Measurements from ENCODE around the gene MED12L.

Gene MED12L

DNA sequence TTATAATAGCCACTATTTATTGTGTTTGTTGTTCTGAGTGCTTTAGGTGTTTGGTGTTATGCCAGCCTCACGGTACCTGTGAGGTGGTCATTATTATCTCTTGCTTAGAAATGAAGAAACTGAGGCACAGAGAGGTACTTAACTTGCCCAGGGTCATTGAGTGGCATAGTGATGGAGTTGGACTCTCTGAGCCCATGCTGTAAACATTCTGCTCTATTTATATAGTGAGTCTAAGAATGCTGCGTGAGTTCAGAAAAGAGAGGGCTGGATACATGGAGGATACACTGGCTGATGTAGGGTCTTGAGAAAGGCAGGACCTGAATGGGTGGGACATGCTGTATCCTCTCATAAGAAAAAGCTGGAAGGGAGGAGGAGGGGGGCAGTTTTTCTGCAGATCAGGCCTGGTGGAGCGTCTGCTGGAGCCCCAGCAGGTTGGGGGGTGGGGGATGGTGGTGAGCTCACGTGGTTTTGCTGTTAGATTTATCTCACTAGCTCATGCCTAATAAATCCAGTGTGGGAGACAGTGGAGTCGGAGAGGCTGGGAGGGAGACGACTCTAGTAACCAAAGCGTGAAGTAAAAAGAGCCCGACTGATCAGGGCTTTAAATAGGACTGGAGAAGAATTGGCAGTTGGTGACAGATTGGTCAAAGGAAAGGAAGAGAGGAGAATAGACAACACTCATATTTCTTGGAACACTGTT lies 16.0 kb downstream of the MED12L start:
- DNase-seq (ENCODE audit: low read depth, low spot score): no peak
- TF ChIP-seq, protein P1, sequence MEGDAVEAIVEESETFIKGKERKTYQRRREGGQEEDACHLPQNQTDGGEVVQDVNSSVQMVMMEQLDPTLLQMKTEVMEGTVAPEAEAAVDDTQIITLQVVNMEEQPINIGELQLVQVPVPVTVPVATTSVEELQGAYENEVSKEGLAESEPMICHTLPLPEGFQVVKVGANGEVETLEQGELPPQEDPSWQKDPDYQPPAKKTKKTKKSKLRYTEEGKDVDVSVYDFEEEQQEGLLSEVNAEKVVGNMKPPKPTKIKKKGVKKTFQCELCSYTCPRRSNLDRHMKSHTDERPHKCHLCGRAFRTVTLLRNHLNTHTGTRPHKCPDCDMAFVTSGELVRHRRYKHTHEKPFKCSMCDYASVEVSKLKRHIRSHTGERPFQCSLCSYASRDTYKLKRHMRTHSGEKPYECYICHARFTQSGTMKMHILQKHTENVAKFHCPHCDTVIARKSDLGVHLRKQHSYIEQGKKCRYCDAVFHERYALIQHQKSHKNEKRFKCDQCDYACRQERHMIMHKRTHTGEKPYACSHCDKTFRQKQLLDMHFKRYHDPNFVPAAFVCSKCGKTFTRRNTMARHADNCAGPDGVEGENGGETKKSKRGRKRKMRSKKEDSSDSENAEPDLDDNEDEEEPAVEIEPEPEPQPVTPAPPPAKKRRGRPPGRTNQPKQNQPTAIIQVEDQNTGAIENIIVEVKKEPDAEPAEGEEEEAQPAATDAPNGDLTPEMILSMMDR (IDR thresholded peaks at IDR 0.05; ENCODE audit: low read depth, low read length): no peak
- H3K4me3 ChIP-seq (ENCODE audit: low read depth, low read length): no peak overlapping the region
- in situ Hi-C loops (cut with HindIII; ENCODE audit: low sequenced_read_pairs): no loop called here

DNA sequence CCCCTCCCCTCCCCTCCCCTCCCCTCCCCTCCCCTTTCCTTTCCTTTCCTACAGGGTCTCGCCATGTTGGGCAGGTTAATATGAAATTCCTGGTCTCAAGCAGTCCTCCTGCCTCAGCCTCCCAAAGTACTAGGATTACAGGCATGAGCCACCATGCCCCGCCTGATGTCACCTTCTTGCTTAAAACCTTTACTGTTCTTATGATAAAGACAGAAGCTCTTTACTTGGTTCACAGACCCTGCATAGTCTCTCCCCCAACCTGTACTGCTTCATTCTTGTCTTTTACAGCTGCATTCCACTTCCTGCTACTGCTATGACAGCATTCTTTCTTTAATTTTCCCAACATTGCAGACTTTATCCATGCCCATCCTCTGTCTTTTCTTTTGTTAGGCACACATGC lies 20.8 kb downstream of the MED12L start:
- in situ Hi-C loops (cut with HindIII; ENCODE audit: low sequenced_read_pairs): no loop called here
- no peak overlapping the region for H3K4me3 ChIP-seq (ENCODE audit: low read depth, low read length)
- DNase-seq (ENCODE audit: low read depth, low spot score): no peak
- TF ChIP-seq, protein P1 (IDR thresholded peaks at IDR 0.05; ENCODE audit: low read depth, low read length): no peak

DNA sequence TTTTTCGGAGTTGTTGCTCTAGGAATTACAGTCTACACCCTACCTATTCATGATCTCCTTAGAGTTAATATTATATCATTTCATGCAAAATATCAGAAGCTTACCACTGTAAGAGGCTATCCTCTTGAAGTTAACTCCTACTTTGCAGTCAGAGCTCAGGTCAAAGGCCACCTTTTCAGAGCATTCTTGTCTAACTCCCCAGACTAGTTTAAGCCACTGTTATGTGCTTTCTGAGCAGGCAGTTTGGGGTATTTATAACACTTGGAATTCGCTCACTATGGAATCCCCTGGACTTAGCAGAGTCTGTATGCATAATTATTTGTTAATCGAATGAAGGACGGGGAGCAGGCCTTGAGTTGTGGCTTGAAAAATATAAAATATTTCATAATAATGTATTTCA lies 21.7 kb downstream of the MED12L start:
- in situ Hi-C loops (cut with HindIII; ENCODE audit: low sequenced_read_pairs): no loop called here
- DNase-seq (ENCODE audit: low read depth, low spot score): no peak
- H3K4me3 ChIP-seq (ENCODE audit: low read depth, low read length): no peak overlapping the region
- TF ChIP-seq, protein P1 (IDR thresholded peaks at IDR 0.05; ENCODE audit: low read depth, low read length): no peak

DNA sequence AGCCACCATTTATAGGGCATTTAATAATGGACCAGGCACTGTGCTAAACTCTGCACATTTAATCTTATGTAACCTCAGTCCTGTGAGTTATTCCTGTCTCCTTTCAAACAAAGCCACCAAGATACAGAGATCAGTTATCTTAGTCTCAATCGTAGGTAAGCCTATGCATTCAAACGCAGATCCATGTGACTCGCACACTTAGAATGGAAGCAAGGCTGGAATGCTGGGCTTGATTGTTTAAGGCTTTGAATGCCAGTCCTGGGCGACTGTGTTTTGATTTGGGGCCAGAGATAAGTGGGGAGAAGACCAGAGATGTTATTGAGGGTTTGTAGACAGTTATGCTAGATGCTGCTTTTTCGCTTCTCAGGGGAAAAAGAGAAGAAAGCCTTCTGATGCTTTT lies 22.2 kb downstream of the MED12L start:
- DNase-seq (ENCODE audit: low read depth, low spot score): no peak
- TF ChIP-seq, protein P1 (IDR thresholded peaks at IDR 0.05; ENCODE audit: low read depth, low read length): no peak
- in situ Hi-C loops (cut with HindIII; ENCODE audit: low sequenced_read_pairs): no loop called here
- H3K4me3 ChIP-seq (ENCODE audit: low read depth, low read length): no peak overlapping the region

DNA sequence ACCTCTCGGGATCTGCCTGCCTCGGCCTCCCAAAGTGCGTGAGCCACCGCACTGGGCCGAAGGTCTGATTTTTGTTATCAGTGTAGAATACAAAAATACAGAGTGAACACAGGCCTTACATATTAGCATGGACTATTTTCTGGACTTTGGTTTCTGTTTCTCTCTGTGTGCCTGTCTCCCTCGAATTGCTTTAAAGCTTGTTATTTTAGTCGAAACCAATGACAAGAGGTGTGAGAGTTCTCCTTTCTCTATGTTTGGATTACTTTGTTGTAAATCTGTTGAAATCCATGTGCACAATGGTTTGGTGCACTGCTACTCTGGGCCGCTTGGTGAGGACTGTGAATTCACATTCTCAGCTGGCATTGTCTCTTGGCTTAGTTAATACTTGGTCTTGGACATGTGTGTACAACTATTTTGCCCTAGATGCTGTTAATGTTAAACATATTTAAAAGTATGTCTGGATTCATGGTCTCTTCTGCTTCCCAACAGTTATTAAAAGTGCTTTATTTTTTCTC lies 23.9 kb downstream of the MED12L start:
- no peak overlapping the region for H3K4me3 ChIP-seq (ENCODE audit: low read depth, low read length)
- TF ChIP-seq, protein P1 (IDR thresholded peaks at IDR 0.05; ENCODE audit: low read depth, low read length): no peak
- DNase-seq (ENCODE audit: low read depth, low spot score): no peak
- in situ Hi-C loops (cut with HindIII; ENCODE audit: low sequenced_read_pairs): no loop called here

DNA sequence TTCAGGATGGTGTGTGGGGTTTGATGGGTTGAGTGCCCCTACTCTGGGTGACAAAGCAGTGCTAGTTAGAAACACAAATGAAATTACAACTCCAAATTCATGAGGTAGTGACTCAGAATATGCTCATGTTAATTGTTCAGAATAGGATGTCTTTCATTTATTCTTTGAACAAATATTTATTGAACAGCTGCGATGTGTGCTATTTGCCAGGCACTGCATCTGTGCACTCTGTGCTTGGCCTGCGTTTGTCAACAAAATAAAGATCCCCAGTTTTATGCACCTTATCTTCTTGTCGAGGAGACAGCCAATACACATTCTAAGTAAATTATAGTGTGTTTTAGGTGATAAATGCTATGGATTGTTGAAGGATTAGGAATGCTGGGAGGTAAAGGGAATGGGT lies 27.3 kb downstream of the MED12L start:
- TF ChIP-seq, protein P1 (IDR thresholded peaks at IDR 0.05; ENCODE audit: low read depth, low read length): no peak
- H3K4me3 ChIP-seq (ENCODE audit: low read depth, low read length): no peak overlapping the region
- DNase-seq (ENCODE audit: low read depth, low spot score): no peak
- in situ Hi-C loops (cut with HindIII; ENCODE audit: low sequenced_read_pairs): no loop called here

Measured in astrocyte of the spinal cord (primary cell).